GM19351 (cell line): ENCODE measurements around the gene FCRL5.

ENCODE experiments used
- ATAC-seq: cut with Tn5 transposase; IDR thresholded peaks from one replicate; pipeline ENCODE4 v1.9.1; 2021; ENCODE audit warnings: mild to moderate bottlenecking, moderate library complexity; ENCODE audit not compliant: unreplicated experiment

FCRL5 gene

GRCh38 chr1:157532569-157532968 is 19.7 kb downstream of the FCRL5 start:
- no peak for ATAC-seq

DNA sequence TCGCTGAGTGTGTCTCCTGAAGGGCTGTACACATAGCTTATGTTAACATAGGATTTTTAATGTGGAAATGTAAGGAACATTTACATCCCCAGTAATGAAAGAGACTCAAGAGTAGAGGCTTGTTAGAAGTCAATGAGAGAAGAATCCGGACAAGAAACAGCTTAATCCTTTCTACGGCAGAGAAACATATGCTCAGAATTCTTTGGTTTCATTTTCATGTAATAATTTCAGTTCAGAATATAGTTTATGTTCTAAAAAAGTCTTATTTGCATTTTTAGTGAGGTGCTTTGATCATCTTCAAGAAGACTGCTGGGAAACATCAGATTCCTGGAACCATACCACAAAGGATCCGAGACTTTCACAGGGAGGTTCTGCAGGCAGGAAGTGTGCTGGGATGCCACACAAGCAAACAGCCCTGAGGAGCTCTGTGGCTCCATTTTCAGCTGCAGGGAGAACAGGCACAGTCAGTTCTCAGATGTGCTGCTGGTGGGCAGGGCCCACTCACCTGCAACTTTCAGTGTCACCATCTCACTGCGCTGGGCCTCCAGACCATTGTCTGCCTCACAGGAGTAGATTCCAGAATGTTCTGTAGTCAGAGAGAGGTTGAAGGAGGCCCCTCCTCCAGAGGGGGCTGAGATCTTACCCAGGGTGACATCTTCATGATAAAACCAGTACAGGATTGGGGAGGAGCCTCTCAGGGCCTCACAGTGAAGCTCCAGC is 28.4 kb downstream of the FCRL5 start:
- ATAC-seq, result peak; percentile 78

DNA sequence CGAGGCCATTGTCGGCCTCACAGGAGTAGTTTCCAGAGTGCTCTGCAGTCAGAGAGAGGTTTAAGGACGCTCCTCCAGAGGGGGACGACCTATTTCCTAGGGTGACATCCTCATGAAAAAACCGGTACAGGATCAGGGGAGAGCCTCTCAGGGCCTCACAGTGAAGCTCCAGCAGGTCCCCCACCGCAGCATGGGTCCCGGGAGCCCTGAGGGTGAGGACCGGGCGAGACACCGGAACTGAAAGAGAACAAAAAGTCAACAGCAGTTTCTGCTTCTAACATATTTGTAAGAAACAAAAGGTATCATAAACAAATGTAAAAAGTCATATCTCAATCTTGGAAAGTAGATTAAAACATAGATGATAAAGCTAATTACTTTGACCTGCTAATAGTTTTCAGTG is 31.3 kb downstream of the FCRL5 start:
- ATAC-seq, result no peak

DNA sequence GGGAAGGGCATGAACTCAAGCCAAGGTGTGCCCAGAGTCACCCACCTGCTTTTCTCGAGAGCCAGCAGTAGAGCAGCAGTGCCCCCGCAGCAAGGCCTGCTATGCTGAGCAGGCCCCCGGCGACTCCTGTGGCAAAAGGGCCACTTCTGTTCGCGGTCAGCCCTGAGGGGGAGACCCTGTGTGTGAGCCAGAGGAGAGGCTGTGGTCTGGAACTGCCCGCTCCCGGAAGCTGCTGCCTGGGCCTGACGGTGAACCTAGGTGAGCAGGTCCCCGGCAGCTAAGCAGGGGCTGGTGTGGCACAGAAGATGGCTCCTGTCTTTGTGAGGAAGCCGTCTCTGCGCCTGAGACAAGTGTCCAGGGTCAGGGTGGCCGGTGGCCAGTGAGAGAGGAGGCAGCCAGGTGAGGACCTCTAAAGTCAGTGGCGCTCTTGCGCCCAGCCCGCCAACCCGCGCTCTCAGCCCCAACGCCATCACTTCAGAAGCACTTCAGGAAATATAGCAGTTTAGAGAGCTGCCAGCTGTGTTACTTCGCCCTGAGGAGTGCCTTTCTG is 31.9 kb downstream of the FCRL5 start:
- ATAC-seq, result no peak

DNA sequence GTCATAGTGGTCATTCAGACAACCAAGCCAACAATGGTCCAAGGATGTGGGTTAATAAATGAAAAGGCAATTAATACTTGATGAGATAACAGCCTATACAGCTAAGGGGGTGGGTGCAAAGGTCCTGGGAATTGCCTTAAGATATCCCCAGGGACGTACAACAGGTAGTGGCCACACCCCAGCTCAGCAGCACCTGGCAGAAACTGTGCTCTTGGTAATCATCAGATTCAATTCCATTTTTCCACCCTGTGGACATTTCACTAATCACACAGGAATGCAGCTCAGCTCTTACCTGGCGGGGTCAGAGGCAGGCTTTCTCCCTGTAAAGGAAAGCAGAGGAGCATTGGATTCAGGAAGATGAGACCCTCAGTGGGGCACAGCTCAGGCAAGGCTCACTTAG is 32.9 kb downstream of the FCRL5 start:
- ATAC-seq, result no peak

- ATAC-seq, result no peak
Observed at GRCh38 chr1:157517016-157517415, 35.3 kb downstream of the FCRL5 start.

DNA sequence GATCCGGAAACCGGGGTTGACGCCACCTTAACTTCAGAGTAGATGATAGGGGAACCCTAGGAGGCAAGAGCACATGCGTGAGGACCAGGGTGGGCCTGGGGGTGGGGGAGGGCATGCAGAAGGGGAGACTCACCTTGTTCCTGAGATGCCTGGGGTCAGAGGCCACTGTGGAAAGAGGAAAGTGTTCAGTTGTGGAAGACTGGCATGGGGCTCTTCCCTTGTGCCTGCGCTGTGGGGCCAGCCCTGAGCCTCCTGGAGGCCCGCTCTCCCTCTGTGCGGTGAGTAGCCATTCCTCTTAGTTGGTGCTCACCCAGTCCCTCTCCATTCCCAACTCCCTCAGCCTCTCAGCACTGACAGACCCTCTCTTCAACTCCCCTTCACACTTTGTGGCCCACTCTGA is 36.6 kb downstream of the FCRL5 start:
- no peak for ATAC-seq

DNA sequence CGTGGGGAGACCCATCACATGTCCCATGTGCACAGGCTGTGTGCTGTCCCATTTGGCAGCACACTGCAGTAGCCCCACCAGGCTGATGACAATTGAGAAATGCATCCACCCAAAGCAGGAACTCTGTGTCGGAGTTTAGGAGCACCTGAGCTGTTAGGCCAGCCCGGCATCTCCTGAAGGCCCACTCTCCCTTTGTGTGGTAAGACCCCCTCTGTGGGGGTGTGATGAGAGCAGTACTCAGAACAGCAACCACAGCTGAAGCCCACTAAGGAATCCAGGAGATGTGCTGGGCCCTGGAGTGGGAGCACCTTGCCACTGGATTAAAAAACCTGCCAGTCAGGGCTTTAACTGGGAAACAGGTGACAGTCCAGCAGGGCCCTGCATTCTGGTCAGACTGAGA is 37.2 kb downstream of the FCRL5 start:
- no peak for ATAC-seq

GRCh38 chr1:157512036-157512969 is 40.0 kb downstream of the FCRL5 start:
- peak; percentile 61 for ATAC-seq

DNA sequence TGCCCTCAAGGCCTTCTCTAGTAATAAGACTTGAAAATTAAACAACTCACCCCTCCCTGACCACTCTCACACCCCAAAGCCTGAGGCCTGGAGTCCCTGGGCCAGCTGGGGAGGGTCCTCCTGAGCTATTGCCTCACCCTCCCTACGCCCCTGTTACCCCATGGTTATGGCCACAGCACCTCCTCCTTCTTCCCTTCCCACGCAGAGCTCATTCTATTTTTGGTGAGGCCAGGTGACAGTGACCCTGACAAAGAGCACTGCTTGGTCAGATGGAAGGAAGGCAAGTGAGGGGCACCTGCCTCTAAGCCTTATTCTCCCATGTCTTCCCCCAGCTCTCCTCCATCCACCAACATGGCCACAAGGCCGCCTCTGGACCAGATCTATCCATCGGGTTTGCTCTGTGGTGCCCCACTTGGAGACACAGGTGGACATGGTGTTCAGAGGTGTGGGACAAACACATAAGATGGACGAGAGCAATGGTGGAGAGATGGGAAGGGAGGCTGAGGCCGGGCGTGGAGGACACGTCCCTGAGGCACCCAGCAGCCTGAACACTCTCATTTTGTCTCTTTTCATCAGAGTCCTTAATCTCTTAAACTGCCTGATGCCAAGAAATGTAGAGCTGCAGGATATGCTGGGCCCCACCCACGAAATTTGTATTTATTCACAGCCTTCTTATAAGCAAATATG is 42.6 kb downstream of the FCRL5 start:
- ATAC-seq, result no peak

- ATAC-seq, result peak; percentile 94
Observed at GRCh38 chr1:157505481-157506272, 46.6 kb downstream of the FCRL5 start.

DNA sequence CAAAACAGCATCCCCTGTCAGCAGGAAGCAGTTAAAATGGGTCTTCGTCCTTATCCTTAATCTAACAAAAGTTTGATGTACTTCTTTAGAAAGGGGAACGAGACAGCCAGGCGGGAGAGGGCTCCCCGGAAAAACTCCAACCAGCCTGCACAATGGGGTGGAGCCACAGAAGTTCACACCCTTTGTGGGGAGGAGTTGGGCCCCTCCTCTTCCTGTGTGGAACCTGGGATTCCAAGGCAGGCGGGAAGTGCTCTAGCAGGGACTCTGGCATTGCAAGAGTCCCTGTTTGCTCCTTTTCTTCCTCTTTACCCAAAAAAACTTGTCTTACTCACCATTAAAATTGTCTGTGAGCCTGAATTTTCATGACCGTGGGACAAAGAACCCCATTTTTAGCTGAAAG is 47.7 kb downstream of the FCRL5 start:
- no peak for ATAC-seq

DNA sequence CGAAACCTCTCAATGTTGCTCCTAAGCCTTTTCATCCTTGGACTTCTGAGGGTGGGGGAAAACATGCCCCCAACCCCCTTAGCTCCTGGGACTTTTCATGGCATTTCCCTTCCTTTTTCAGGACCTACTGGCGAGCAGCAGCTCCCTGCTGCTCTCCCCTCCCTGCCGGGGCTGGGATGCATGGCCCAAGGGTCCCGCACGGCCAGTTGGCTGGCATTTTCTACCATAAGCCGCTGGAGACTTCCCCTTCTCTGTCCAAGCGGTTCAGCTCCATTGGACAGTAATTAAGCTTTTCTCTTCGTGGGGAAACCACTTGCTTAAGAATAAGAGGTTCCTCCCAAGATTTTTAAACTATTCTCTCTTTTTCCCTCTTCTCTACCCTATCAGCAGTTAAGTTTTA is 52.8 kb downstream of the FCRL5 start:
- no peak for ATAC-seq

- no peak for ATAC-seq
Observed at GRCh38 chr1:157498736-157499090, 53.6 kb downstream of the FCRL5 start.

DNA sequence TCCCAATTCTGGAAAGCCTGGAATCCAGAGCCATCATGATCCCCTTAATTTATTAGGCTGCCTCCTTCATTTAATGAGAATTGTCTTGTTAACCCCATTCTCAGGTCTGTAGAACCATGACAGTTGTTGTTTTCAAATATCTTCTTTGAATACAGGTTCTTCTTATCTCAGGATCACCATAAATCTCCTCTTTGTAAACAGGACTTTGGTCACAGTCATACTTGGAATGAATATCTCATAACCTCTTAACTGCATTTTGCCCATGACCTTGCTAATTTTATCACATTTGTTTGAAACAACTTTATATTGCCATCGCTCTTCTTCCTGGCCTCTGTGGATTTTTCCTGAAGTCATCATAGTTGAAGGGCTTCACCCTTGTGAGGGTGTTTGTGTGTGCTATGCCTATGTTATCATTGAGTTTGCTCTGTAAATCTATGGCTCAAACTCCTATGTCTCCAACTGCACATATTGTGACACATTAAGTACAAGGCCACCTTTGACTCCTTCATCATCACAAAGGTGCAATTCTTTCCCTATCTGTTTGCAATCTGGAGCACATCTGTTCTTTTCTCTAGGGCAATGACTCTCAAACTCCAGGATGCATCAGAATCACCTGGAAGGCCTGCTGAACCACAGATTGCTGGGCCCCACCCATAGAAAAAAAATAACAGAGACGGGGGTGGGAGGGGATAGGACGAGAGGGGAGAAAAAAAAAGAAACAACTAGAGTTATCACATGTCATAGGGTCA is 54.2 kb downstream of the FCRL5 start:
- ATAC-seq, result no peak

- no peak for ATAC-seq
Observed at GRCh38 chr1:157497284-157497683, 55.0 kb downstream of the FCRL5 start.

DNA sequence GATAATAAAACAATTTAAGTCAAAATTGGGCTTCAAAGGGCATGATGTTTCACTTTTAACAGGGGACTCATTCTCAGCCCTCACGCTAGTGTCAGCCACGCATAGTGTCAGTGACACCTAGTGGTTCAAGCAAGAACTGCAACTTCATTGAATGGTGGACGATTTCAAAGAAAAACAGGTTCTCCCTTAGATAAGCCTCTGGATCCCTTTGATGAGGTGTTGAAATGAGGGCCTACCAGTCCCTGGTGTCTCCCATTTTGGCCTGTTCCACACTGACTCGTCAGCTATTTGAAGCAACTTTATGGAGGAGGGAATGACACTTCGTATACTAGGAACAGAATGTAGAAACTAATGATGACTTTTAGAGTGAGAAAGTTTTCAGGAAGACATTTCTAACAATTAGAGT is 56.2 kb downstream of the FCRL5 start:
- ATAC-seq, result no peak

DNA sequence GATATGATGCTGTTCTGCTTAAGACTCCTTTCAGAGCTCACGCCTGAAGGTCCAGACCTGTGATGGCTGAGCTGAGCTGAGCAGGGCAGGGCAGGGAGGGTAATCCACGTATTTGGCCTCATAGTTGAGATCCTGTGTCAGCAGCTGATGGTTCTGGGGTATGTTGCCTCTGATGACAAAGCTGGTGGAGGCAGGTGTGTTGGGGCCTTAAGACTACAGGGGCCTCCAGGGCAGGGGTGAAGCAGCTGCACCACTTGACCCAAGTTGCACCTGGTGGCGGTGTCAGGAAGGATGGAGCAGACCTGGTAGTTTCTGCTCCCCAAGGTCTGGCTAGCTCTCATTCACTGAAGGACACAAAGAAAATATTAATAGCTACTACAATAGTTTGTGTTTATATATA is 57.0 kb downstream of the FCRL5 start:
- no peak for ATAC-seq

GRCh38 chr1:157494093-157494492 is 58.2 kb downstream of the FCRL5 start:
- ATAC-seq, result no peak
